HG03520 (cell line): ENCODE data around the gene AHCYL2.
"Not testable (repeated sequence)": the region's sequence is repeated elsewhere in the genome, so short reads cannot be mapped to it uniquely, and the experiment has no call there.

ENCODE experiments used
- ATAC-seq: cut with Tn5 transposase; IDR thresholded peaks from one replicate; pipeline ENCODE4 v1.9.1; 2021; ENCODE audit warnings: mild to moderate bottlenecking, moderate library complexity; ENCODE audit not compliant: unreplicated experiment

The AHCYL2 gene

GRCh38 chr7:129476398-129476797 is 251.6 kb downstream of the AHCYL2 start:
- not testable (repeated sequence) for ATAC-seq
